Measurements from ENCODE around the gene RARS2.

- TF ChIP-seq CTCF (IDR thresholded peaks at IDR 0.05), result no peak
- TF ChIP-seq POLR2A (IDR thresholded peaks at IDR 0.05), result no peak
Measured at GRCh38 chr6:87514831-87515230, 75.0 kb downstream of the RARS2 start.

Measured in thyroid gland (tissue), 4 donors.